H54 (cell line): Measurements from ENCODE around the gene KIF17.

Experiments
- DNase-seq: peaks from one replicate; pipeline ENCODE4 v3.0.0; 2011; ENCODE audit warnings: low spot score, mixed read lengths; ENCODE audit not compliant: insufficient read length
- FAIRE-seq: peaks from 3 replicates; lab custom pipeline; 2011; peaks lifted over from hg19 to GRCh38; lab: Jason Lieb, UNC
- POLR2A ChIP-seq: IDR thresholded peaks from 2 replicates; pipeline ENCODE4 v1.6.1; 2011; ENCODE audit warnings: low read depth, mild to moderate bottlenecking, low read length

Gene KIF17

DNA sequence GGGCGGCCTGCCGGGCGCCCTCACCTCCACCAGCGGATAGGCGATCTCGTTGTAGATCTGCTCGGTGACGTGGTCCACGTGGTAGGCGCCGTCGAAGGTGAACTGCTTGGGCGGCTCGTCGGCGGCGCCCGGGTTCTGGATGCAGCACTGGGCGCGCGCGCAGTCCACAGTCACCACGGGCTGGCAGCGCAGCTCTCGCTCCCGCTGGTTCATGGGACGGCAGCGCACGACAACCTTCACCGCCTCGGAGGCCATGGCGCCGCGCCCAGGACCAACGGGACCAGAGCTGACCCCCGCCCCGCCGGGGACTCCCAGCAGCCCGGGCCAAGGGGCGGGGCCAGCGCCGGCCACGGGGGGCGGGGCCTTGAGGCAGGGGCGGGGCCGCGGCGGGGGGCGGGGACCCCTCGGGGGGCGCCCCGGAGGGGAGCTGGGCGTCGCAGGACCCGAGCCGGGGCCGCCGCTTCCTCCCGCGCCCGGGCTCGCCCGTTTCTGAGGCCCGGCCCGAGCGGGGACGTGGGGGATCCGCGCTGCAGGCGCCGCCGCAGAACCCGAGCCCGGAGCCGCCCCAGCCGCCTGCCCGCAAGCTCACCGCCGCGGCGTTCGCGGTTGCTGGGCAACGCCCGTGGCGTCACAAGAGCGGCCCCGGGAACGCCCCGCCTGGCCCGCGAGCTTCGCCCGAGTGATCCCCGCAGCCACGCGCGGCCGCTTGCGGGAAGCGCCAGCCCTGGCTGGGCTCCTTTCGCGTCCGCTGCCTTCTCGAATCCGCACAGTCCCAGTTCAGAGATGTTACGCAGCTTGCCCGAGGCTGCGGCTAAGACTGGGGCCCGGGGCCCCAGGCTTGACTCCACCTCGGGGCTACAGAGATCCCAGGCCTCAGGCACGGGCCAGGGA is at the start of gene KIF17:
Gene KIF17, minus strand, starts transcription at position 556 of the 891 bp plus-strand sequence. Its CDS starts 301 bp downstream, at position 255.
- DNase-seq = no peak
- TF ChIP-seq POLR2A = no peak
- no peak for FAIRE-seq

DNA sequence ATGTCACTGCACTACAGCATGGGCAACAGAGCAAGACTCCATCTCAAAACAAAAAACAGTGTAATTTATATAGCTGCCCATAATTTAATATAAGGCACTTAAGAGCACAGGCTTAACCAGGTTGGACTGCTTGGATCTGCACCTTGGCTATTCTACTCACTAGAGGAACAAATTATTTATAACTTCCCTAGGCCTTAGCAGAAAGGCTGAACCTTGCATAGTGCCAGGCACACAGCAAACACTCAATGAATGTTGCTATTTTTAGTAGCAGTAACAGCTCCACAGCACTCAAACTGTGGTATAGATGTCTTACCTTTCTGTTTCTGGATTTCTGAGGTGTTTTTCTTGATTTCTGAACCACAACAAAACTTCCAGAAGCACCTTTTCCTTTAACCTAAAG is 49.5 kb upstream of the KIF17 start:
- DNase-seq (no peak), FAIRE-seq (no peak)
- TF ChIP-seq POLR2A = no peak

DNA sequence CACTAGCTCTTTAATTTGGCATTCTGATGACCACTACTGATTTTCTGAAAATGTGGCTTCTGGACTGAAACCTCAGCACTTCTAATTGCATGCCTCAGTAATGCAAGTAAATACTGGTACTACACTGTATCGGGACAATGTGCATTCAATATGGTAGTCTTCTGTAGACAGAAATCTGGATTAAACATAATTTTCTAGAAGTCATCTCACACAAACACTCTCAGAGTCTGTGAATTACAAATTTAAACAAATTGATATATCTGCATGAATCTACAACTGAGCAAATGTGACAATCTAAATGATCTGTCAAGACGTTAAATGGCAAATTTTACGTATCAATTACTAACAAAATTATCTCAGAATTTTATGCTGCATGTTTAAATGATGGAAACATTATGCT is 45.6 kb upstream of the KIF17 start:
- DNase-seq (no peak), FAIRE-seq (no peak)
- no peak for TF ChIP-seq POLR2A

DNA sequence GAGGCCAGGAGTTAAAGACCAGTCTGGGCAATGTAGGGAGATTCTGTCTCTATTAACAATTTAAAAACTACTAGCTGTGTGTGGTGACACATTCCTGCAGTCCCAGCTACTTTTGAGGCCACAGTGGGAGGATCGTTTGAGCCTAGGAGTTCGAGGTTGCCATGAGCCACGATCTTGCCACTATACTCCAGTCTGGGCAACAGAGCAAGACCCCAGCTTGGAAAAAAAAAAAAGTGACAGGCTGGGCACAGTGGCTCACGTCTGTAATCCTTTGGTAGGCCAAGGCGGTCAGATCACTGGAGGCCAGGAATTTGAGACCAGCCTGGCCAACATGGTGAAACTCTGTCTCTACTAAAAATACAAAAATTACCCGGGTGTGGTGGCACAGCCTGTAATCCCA is 42.5 kb upstream of the KIF17 start:
- DNase-seq = no peak
- no peak for TF ChIP-seq POLR2A
- FAIRE-seq = no peak

DNA sequence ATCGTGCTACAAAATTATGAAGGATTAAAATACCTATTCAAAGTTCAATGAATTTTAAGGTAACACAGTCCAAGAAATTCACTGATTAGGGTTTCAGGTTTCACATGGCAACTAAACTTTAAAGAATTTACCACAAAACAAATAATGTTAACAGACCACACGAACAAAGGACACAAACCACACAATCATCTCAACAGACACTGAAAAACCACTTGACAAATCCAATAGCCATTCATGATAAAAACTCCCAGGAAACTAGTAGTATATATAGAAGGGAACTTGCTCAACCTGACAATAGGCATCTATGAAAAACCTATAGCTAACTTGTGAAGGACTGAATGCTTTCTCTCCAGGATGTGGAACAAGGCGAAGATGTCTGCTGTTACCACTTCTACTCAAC is 35.8 kb upstream of the KIF17 start:
- DNase-seq (no peak), FAIRE-seq (no peak)
- no peak for TF ChIP-seq POLR2A

DNA sequence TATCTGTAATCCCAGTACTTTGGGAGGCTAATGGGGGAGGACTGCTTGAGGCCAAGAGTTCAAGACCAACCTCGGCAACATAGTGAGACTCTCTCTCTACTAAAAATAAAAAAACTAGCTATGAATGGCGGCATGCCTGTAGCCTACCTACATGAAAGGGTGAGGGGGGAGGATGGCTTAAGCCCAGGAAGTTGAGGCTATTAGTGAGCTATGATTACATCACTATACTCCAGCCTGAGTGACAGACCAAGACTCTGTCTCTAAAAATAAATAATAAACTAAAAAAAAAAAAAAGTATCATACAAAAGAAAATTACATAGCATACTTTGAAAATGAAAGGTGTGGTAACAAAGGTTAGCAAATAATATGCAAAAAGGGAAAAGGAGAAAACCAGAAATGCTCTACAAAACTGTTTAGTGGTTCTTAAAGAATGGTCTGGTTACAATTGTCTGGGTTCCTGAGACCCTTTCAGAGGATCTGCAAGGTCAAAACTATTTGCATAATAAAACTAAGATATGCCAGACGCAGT is 33.7 kb upstream of the KIF17 start:
- FAIRE-seq (no peak), DNase-seq (no peak)
- no peak for TF ChIP-seq POLR2A

DNA sequence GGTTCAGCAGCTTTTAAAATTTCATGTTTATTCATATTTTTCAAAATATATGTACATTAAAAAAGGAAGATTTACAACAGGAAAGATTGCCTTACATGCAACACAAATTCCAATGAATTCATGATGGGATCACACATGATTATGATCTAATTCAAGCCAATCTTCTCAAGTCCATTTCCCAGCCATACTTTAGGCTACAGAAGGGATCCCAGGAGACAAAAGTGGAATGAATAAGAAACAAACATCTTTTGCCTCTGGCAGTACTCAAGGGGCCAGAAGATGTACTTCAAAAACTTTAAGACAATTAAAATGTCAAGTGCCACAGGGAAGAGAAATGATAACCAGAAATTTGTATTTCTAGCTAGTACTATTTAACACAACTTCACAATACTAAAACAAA is 24.9 kb upstream of the KIF17 start:
- TF ChIP-seq POLR2A = no peak
- DNase-seq = no peak
- no peak for FAIRE-seq

DNA sequence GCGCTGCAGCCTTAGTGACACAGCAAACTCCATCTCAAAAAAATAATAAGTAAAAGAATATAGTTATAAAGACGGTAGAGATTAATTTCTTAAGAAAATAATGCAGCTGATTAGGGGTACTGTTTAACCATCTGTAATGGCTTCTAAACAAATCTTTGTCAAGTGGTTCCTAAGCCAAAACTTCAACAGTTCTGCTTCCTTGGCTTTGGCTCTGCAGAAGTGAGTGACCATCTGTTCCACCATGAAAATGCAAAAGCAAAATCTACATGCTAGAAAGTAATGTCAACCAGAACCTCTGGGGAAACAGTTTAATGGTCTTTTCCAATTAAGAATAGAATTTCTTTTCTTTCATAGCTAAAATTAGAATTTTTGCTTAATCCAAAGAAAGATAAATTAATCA is 23.0 kb upstream of the KIF17 start:
- no peak for FAIRE-seq
- no peak for DNase-seq
- no peak for TF ChIP-seq POLR2A

DNA sequence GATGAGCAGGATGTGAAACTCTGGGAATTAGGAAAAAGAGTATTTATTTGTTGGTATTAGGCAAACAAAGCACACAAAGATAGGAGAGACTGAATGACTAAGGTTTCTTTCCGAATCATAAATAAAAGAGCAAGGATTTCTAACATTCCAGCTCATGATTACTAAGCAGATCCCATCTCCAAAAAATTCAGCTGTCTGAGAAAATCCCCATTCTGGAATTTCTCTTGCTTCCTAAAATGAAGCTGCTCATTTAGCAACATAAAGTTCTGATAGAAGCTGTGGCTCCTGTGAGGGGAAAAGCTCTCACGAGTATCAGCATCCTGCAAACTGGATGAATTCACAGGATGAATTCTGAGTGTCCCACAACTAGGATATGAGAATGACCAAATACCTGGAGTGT is 21.4 kb upstream of the KIF17 start:
- peak; percentile 11 for FAIRE-seq
- no peak for TF ChIP-seq POLR2A
- no peak for DNase-seq

DNA sequence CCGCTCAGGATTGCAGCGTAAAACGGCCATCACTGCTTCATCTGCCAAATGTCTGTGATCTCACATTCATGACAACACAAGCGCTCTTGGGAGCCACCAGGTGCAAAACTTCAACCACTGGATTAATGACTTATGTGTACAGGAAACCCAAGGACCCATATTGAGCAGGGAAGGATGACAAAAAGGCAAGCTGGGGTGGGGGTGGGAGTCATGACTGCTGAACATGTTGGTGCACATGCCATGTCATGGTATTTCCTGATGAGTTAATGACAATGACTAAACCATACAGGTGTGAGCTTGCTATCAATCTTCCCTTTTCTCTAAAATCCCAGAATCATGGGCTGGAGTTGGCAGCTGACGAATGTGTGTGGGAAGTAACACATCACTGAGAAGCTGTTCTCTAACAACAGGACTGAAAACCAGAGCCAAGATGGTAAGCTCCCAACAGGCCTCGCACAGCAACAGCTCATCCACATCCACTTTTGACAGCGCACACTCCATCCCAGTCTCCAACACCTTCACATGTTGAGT is 17.8 kb upstream of the KIF17 start:
- no peak for FAIRE-seq
- TF ChIP-seq POLR2A = no peak
- no peak for DNase-seq

DNA sequence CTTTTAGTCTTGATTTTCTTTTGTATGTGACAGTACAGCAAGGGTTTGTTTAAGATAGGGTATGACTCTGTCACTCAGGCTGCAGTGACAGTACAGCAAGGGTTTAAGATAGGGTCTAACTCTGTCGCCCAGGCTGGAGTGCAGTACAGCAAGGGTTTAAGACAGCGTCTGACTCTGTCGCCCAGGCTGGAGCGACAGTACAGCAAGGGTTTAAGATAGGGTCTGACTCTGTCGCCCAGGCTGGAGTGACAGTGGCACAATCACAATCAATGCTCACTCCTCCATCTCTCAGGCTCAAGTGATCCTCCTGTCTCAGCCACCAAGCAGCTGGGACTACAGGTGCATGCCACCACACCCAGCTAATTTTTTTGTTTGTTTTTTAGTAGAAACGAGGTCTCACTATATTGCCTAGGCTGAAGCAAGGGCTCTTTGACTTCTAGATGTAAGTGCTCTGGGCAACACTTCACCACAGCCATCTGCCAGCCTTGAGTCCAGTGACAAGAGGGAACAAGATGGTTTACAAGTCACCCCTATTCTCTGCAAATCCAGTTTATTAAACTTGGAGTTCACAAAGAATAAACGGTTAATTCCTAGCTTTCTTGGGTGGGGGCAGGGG is 15.7 kb upstream of the KIF17 start:
- TF ChIP-seq POLR2A = no peak
- no peak for DNase-seq
- no peak for FAIRE-seq

DNA sequence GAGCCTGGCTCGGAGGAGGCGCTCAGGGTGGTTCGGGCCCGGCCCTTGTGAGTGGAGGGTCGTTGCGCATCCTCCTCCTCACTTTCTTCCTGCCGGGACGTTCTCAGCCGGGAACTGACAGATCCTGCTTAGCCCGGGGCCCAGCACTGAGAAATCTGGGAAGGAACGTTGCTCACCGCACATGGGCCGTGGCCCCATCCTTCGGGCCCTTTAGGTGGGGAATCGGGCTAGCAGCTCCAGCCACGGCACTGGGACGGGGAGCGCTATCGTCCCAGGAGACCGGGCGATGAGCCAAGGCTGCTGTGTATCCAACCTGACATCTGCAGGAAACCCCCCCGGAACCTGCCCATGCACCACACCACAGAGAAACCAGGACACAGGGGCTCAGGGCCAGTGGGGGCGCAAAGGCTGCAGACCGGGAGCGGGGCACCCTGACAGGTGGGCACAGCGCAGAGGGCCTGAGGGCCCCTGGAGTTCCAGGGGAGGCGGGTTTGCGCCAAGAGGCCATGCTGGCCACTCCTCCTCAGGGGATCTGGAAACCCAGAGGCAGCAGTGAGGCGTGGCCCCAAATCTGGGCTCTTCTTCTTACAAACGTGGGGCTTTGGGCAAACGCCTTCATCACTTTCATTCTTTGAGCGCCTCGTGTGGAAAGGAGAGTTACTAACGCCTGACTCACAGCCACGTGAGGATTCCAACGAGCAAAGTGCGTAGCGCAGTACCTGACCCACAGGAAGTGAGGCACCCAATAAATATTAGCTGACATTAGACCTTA is 15.0 kb upstream of the KIF17 start, which contains the start of gene SH2D5:
Gene SH2D5, minus strand, starts transcription at position 116 of the 772 bp plus-strand sequence. CDS start 4,659 bp downstream, outside the sequence.
- FAIRE-seq (peak; percentile 97), DNase-seq (peak; percentile 84)
- TF ChIP-seq POLR2A = no peak

DNA sequence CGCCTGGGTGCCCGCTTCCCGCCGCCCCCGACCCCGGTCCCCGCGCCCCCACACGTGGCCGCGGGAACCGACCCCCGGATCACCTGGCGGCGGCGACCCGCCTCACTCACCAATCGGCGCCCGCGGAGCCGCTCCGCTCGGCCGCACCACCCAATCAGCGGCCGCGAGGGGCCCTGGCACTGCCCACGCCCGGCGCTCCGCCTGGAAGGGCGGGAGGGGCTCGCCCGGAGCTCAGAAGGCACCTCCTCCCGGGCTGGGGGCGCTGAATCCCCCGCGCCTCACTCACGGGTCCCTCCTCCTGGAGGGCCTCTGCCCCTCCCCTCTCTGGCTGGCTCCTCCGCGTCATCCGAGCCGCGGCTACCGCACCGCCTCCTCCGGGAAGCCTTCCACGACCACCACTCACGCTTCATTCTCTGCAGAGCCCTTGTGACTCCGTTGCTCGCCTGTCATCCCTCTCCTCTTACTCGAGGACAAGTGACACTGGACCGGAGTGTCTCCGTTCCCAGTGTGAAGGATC is 14.3 kb upstream of the KIF17 start:
- TF ChIP-seq POLR2A = no peak
- DNase-seq = peak; percentile 65
- FAIRE-seq = no peak
